GM12874 (cell line): Measurements from ENCODE around the gene ISOC1.

Experiments used
- CTCF ChIP-seq: IDR thresholded peaks from 2 replicates; pipeline ENCODE4 v1.5.1; 2011; ENCODE audit warnings: low read depth, mild to moderate bottlenecking, control low read depth, low read length, moderate library complexity; ENCODE audit not compliant: insufficient read depth

Gene ISOC1

GRCh38 chr5:129097498-129098296, 3.1 kb downstream of the ISOC1 start:
- TF ChIP-seq CTCF: no peak

GRCh38 chr5:129098488-129099183, 4.1 kb downstream of the ISOC1 start:
- no peak for TF ChIP-seq CTCF

GRCh38 chr5:129099184-129099569, 4.6 kb downstream of the ISOC1 start:
- no peak for TF ChIP-seq CTCF

GRCh38 chr5:129101794-129102193, 7.2 kb downstream of the ISOC1 start:
- no peak for TF ChIP-seq CTCF

- TF ChIP-seq CTCF: no peak
Observed at GRCh38 chr5:129103397-129103796, 8.8 kb downstream of the ISOC1 start.

- TF ChIP-seq CTCF: no peak
Observed at GRCh38 chr5:129104915-129105455, 10.4 kb downstream of the ISOC1 start.

- no peak for TF ChIP-seq CTCF
Observed at GRCh38 chr5:129107637-129108036, 13.1 kb downstream of the ISOC1 start.
